Measurements from ENCODE around the gene LRG1. TPM values are rescaled to one million over a fixed set of nuclear protein-coding genes. Genes with fewer than 3 reads are reported as not detected.
"Not testable (repeated sequence)": the region's sequence is repeated elsewhere in the genome, so short reads cannot be mapped to it uniquely, and the experiment has no call there.

LRG1 gene
- total and polyA plus RNA-seq, 5 experiments from 2014 or later, result not detected

GRCh38 chr19:4570402-4570801 lies 30.6 kb upstream of the LRG1 start:
- no peak for ATAC-seq
- POLR2A ChIA-PET, result interaction anchor here (1.2 to 1.9 kb wide), 2 partner anchors 66 to 99 kb away, joined by 3 to 4 read pairs; partner anchors contain the start of gene MYDGF
- Mint-ChIP-seq H3K36me3 (no peaks in the 10 kb centered on the region), H3K9me3 (no peaks in the 10 kb centered on the region), H3K27me3 (peaks cover 0 to 25% (median 12%) of the 10 kb centered on the region in 5 donors), H3K4me3 (no peak overlapping the region), H3K4me1 (peaks cover 0 to 3% (median 0%) of the 10 kb centered on the region in 4 donors), H3K27ac (peak overlapping the region in 1 of 10 donors; percentile 59)
- no peak for DNase-seq

GRCh38 chr19:4568886-4569285 lies 29.1 kb upstream of the LRG1 start:
- POLR2A ChIA-PET, result interaction anchor here (0.7 kb wide), 2 partner anchors 65 to 1898 kb away, joined by 3 read pairs; no protein-coding TSS in a partner anchor
- Mint-ChIP-seq H3K9me3 (no peaks in the 10 kb centered on the region), H3K36me3 (no peaks in the 10 kb centered on the region), H3K4me3 (no peak overlapping the region), H3K27ac (no peak overlapping the region), H3K27me3 (peaks cover 0 to 19% (median 6%) of the 10 kb centered on the region in 5 donors), H3K4me1 (peaks cover 0 to 3% (median 0%) of the 10 kb centered on the region in 4 donors)
- DNase-seq, result no peak
- ATAC-seq, result no peak

- Mint-ChIP-seq H3K27ac (peak overlapping the region in 1 of 10 donors; percentile 44), H3K36me3 (no peaks in the 10 kb centered on the region), H3K27me3 (peaks cover 0 to 19% (median 6%) of the 10 kb centered on the region in 5 donors), H3K4me1 (peaks cover 0 to 3% (median 0%) of the 10 kb centered on the region in 4 donors), H3K9me3 (no peaks in the 10 kb centered on the region), H3K4me3 (no peak overlapping the region)
- ATAC-seq, result peak; percentile 70 to 74
- POLR2A ChIA-PET, result interaction anchor here (0.8 kb wide), 1 partner anchor 69 kb away, joined by 3 read pairs; no protein-coding TSS in a partner anchor
- DNase-seq, result peak; percentile 25 to 79 (median 56)
Measured at GRCh38 chr19:4567584-4568071, 27.8 kb upstream of the LRG1 start.

- DNase-seq (no peak), ATAC-seq (no peak)
- Mint-ChIP-seq H3K27me3 (peaks cover 0 to 19% (median 6%) of the 10 kb centered on the region in 5 donors), H3K36me3 (no peaks in the 10 kb centered on the region), H3K4me3 (no peak overlapping the region), H3K9me3 (no peaks in the 10 kb centered on the region), H3K4me1 (peaks cover 0 to 5% (median 0%) of the 10 kb centered on the region in 4 donors), H3K27ac (peak overlapping the region in 1 of 10 donors; percentile 48)
- POLR2A ChIA-PET, result interaction anchor here (0.8 kb wide), 1 partner anchor 70 kb away, joined by 3 read pairs; no protein-coding TSS in a partner anchor
Measured at GRCh38 chr19:4566402-4567051, 26.7 kb upstream of the LRG1 start.

GRCh38 chr19:4563562-4563961 lies 23.7 kb upstream of the LRG1 start:
- H3K36me3 Mint-ChIP-seq, DNase-seq, H3K9me3 Mint-ChIP-seq, H3K4me3 Mint-ChIP-seq, H3K27ac Mint-ChIP-seq, H3K4me1 Mint-ChIP-seq, POLR2A ChIA-PET, ATAC-seq: not testable (repeated sequence)
- peaks cover 0 to 19% (median 6%) of the 10 kb centered on the region in 5 donors for H3K27me3 Mint-ChIP-seq

GRCh38 chr19:4562085-4562484 lies 22.2 kb upstream of the LRG1 start:
- ATAC-seq, H3K27ac Mint-ChIP-seq, POLR2A ChIA-PET, H3K4me3 Mint-ChIP-seq, DNase-seq, H3K9me3 Mint-ChIP-seq, H3K36me3 Mint-ChIP-seq, H3K27me3 Mint-ChIP-seq, H3K4me1 Mint-ChIP-seq: not testable (repeated sequence)

GRCh38 chr19:4559569-4559968 lies 19.7 kb upstream of the LRG1 start, which contains the start of gene SEMA6B:
Gene SEMA6B, minus strand, starts transcription at chr19:4559684. Its CDS starts 1,227 bp downstream, at chr19:4558457.
- ATAC-seq (no peak), DNase-seq (no peak)
- H3K27ac Mint-ChIP-seq, result no peak within 1 kb of the TSS
- no peak within 1 kb of the TSS for H3K4me3 Mint-ChIP-seq
- no peaks in the 10 kb centered on the region for H3K9me3 Mint-ChIP-seq
- POLR2A ChIA-PET, result no interaction called here
- peaks cover 0 to 6% (median 2%) of the 10 kb centered on the region in 4 donors for H3K4me1 Mint-ChIP-seq
- peaks cover 0 to 5% (median 0%) of the 10 kb centered on the region in 5 donors for H3K27me3 Mint-ChIP-seq
- no peaks in the 10 kb centered on the region for H3K36me3 Mint-ChIP-seq

GRCh38 chr19:4557971-4558941 lies 18.4 kb upstream of the LRG1 start:
- H3K27ac Mint-ChIP-seq, result no peak overlapping the region
- ATAC-seq (no peak), DNase-seq (peak in 5 of 10 donors; percentile 22 to 39 (median 32))
- no peaks in the 10 kb centered on the region for H3K9me3 Mint-ChIP-seq
- peaks cover 0 to 9% (median 3%) of the 10 kb centered on the region in 5 donors for H3K27me3 Mint-ChIP-seq
- no peak overlapping the region for H3K4me3 Mint-ChIP-seq
- no peaks in the 10 kb centered on the region for H3K36me3 Mint-ChIP-seq
- peaks cover 0 to 6% (median 2%) of the 10 kb centered on the region in 4 donors for H3K4me1 Mint-ChIP-seq
- POLR2A ChIA-PET, result no interaction called here

GRCh38 chr19:4557144-4557970 lies 17.5 kb upstream of the LRG1 start:
- no peak for ATAC-seq
- peaks cover 0 to 6% (median 2%) of the 10 kb centered on the region in 4 donors for H3K4me1 Mint-ChIP-seq
- peaks cover 1 to 18% (median 9%) of the 10 kb centered on the region in 5 donors for H3K27me3 Mint-ChIP-seq
- no peaks in the 10 kb centered on the region for H3K9me3 Mint-ChIP-seq
- peak overlapping the region in 1 of 10 donors; percentile 43 for H3K27ac Mint-ChIP-seq
- H3K4me3 Mint-ChIP-seq, result no peak overlapping the region
- POLR2A ChIA-PET, result no interaction called here
- no peaks in the 10 kb centered on the region for H3K36me3 Mint-ChIP-seq
- peak in 1 of 10 donors; percentile 18 for DNase-seq

GRCh38 chr19:4556597-4557127 lies 16.8 kb upstream of the LRG1 start:
- Mint-ChIP-seq H3K4me1 (peaks cover 0 to 4% (median 2%) of the 10 kb centered on the region in 4 donors), H3K27me3 (peaks cover 5 to 25% (median 14%) of the 10 kb centered on the region in 5 donors), H3K36me3 (no peaks in the 10 kb centered on the region), H3K4me3 (no peak overlapping the region), H3K9me3 (peaks cover 0 to 3% (median 0%) of the 10 kb centered on the region in 9 donors), H3K27ac (no peak overlapping the region)
- ATAC-seq (no peak), DNase-seq (peak in 1 of 10 donors; percentile 12)
- POLR2A ChIA-PET, result no interaction called here

GRCh38 chr19:4555657-4556561 lies 16.1 kb upstream of the LRG1 start:
- no peaks in the 10 kb centered on the region for H3K36me3 Mint-ChIP-seq
- H3K4me1 Mint-ChIP-seq, result peaks cover 0 to 4% (median 2%) of the 10 kb centered on the region in 4 donors
- no peak overlapping the region for H3K4me3 Mint-ChIP-seq
- peak overlapping the region in 1 of 10 donors; percentile 76 for H3K27ac Mint-ChIP-seq
- peaks cover 0 to 3% (median 0%) of the 10 kb centered on the region in 9 donors for H3K9me3 Mint-ChIP-seq
- H3K27me3 Mint-ChIP-seq, result peaks cover 5 to 28% (median 15%) of the 10 kb centered on the region in 5 donors
- DNase-seq, result no peak
- POLR2A ChIA-PET, result interaction anchor here (0.5 kb wide), 1 partner anchor 124 kb away, joined by 3 read pairs; no protein-coding TSS in a partner anchor
- no peak for ATAC-seq

All from naive thymus-derived CD8-positive, alpha-beta T cell (primary cell).